Measurements from ENCODE around the gene NPAS3. TPM values are rescaled to one million over a fixed set of nuclear protein-coding genes. Genes with fewer than 3 reads are reported as not detected.
A peak's percentile ranks its signal among the peaks of the same experiment; 100 is the strongest.

NPAS3 gene
- total RNA-seq, 1 donor from 2014 or later, result 8.4 TPM

DNA sequence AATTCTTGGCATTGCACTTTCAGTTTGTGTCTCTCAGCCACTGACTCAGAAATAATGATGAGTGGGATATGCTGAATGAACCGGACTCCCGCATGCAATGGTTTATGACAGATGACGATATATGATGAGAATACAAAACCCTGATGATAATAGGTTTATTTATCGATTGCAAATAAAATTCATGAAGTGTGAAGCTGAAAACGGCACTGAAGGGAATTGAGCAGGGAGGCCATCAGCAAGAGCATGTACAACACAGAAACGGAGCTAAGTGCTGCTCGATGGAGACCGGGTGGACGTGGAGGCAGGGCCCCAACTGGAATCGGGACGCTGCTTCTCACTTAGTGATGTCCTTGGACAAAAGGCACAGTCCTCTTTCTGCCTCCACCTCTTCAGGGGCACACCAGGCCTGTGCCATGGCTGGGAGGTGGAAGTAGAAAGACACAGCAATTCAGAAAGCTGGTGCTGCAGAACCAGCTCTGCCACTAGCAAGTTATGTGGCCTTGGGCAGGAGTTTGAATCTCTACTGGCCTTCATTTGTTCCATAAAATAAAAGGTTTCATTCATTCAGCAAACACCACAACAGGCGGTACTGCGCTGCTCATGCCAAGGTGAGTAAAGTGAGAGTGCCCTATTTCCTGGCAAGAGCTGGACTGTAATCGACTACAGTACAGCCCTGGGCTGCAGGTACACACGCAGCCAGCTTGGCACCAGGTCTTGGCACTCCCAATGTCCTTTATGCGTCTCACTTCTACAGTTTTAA is 895.2 kb downstream of the NPAS3 start:
- no peak for DNase-seq (ENCODE audit: low spot score)

DNA sequence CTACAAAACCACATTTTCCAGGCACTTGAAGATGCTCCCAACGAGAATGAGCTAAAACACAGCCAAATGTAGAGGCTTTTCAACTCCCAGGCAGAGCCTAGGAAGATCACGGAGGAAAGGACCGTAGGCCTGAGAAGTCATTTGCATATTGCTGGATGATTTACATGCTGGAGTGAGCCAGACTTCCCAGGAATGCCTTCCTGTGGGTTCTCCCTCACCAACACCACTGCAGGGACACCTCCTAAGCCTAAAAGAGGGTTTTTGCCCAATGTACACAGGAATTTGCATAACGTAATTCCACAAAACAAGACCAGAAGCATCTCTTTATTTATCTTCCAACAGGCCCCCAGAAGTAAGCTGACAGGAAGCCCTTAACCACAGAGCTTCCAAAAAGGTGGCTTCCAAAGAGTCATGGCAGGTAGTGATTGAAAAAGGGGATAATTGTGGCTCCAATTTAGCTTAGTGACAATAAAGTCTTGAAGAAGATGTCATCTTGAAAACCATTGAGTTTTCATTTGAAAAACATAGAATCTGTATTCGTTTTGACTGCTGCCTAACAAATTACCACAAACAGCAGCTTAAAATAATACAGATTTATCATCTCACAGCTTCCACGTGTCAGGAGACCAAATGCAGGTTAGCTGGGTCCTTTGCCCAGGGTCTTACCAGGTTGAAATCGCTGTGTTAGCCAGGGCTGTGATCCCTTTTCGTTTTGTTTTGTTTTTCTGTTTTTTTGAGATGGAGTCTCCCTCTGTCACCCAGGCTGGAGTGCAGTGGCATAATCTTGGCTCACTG is 896.0 kb downstream of the NPAS3 start:
- no peak for DNase-seq (ENCODE audit: low spot score)

DNA sequence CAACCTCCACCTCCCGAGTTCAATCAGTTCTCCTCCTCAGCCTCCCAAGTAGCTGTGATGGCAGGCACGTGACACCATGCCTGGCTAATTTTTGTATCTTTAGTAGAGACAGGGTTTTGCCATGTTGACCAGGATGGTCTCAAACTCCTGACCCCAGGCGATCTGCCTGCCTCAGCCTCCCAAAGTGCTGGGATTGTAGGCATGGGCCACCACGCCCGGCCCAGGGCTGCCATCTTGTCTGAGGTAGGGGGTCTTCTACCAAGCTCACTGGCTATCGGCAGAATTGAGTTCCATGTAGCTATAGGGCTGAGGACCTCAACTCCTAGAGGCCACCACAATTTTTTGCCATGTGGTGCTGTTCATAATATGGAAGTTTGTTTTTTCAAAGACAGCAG is 896.6 kb downstream of the NPAS3 start:
- no peak for DNase-seq (ENCODE audit: low spot score)

DNA sequence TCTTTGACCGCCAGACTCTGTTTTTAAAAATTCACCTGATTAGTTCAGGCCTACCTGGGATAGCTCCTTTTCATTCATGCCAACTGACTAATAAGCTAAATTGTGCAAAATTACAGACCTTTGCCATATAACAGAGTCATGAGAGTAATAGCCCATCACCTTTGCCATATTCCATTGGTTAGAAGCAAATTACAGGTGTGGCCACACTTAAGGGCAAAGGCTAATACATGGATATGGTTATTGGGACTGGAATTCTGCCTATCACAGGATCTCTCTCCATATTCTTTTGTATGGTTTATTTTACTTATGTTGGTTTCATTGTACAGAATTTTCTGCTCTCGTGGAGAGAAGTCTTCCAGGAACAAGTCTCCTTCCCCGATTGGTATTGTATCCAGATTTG is 897.0 kb downstream of the NPAS3 start:
- no peak for DNase-seq (ENCODE audit: low spot score)

DNA sequence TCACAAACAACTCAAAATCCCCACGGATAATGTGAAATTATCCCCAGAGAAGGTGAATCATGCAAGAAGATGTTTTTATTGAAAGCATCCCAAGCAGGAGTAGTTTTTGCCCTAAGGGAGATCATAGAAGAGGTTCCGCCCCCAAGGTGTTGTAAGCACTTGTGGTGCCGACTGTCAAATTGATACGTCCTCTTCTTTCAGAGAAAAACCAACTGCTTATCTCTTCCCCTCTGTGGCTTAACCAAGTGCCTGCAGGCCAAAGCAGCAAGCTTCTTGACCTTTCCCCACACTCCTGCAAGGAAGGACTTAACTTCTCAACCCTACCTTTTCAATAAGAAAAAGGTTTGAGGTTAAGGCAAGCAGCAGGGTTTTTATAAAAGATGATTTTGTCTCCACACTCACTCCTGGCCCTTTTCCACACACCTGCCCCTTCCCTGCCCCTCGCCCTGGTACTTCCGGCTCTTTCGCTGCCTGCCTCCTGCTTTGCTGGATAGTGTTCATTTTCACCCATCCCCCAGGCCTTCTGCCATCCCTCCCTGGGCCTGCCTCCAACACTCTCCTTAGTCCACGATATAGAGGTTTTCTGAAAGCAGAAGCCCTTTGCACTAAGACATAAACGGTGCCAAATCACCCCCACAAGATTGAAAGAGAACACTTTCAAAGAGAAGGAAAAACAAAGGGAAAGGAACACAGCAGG is 897.7 kb downstream of the NPAS3 start:
- peak; percentile 35 for DNase-seq (ENCODE audit: low spot score)

DNA sequence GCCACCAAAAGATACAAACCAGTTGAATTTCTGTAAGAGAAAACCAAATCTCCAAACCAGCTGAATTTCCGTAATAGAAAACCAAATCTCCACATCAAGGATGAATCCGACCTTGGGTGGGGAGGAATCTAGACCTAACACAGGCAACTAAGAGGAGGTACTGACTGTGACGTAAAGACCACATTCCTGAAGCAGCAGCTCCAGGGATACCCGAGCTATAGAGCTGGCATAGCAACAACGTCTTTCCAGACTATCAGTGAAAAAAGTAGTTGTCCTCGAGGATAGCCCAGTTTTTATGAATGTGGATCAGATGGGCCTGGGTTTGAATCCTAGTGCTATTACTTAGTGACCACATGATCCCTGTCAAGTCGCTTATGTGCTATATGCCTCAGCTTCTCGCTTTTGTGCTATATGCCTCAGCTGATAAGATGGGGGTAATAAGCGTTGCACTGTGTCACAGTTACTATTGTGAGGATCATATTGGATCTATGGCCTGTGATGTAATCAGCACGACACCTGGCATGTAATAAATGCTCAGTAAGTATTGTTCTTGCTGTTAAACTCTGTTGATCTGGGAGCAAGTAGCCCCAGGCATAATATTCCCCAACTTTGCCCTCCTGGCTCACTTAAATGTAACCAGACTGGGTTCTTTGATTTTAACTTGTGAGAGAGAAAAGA is 898.4 kb downstream of the NPAS3 start:
- DNase-seq (ENCODE audit: low spot score), result no peak

DNA sequence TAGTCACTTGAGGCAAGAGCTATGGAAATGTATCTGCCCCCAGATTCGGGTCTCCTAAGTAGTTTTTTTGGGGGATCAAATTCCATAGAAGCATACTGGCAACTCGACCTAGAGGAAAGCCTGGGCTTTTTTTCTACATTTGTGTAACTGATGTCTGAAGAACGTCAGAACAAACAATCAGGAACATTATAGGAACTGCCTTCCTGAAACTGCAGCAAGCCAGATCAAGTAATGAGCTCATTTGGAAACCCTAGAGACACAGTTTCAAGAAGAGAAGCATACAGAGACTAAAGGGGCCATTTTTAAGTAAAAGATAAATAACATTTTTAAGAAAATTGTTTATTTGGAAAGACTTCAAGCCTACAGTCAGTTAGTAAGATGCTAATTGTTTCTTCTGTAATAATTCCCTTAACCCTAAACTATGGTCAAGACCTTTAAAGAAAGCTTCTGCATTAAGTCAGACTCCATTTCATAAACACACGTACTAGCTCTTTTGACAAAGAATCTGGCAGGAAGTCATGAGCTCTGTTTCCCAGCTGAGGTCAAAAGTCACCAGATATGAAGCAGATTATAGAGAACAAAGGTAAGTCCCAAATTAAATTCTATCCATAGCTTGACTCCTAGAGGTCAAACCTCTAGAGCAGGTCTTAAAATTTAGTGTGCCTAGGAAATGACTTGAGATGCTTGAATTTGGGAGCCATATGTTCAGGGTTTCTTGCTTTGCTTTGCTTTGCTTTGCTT is 899.4 kb downstream of the NPAS3 start:
- no peak for DNase-seq (ENCODE audit: low spot score)

DNA sequence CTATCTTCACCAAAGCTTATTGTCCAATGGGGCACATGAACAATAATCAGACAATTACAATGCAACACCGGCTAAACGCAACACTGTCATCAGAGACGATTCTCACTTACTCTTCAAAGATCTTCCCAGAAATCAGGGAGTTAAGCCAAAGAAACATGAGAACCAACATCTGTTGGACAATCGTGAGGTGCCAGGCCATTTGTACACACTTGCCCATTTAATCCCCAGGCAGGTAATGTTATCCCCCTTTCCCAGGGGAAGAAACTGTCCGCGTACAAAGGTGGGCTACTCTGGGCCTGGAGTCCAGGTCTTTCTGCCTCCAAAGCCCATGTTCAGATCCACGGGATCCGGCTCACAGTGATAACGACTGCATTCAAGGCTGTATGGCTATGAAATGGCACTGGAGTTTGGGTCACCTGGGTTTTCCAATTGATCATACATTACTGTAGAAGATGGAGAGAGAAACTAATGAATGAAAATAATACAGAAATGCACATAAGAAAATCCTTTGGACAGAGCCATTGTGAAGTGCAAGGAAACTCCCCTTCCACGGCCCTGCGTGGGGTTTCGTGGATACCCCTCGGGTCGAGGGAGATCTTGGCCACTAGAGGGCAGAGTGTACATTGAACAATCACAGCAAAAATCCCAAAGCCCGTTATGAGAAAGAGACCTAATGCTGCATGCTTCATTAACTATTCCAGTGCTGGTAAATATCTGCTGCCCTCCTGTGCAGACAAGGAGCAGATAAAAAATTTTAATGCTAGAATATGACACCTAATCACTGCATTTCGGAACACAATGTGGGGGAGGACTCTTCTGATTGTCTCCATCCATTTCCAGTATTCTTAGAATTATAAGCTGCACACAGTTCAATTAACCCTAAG is 900.8 kb downstream of the NPAS3 start:
- peak; percentile 57 for DNase-seq (ENCODE audit: low spot score)

DNA sequence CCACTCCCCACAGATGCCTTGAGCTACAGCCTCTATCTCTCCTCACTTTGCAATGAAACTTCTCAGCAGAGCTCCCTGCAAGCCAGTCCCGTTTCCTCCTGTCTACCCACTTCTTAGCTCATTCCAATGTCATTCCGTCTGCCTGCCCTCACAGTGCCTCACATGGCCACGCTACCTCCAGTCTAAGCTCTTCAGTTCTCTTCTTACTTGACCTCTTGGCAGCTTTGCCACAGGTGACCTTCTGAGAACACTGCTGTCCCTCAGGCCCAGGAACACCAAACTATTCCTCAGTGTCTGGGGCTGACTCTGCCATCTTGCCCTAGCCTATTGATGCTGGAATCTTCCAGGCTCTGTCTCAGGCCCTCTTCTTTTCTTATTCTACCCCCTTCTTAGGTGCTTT is 902.1 kb downstream of the NPAS3 start:
- DNase-seq (ENCODE audit: low spot score), result no peak

DNA sequence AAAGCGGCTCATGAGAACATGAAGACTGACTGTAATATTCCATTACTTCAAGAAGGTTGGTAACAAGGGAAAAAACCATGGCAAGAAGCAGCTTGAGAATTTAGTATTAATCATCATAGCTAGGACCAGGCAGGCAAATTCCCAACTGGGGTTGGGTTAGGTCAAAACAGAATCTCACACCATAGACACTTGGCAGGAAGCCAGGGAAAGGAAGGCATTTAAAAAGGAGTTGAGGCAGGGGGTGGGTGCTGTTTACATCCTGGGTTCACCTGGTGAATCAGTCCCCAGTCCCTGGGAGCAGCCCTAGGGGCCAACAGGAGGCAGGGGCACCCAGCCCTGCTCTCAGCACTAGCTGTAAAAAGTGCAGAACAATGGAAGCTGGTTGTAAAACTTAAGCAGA is 903.6 kb downstream of the NPAS3 start:
- peak; percentile 55 for DNase-seq (ENCODE audit: low spot score)

DNA sequence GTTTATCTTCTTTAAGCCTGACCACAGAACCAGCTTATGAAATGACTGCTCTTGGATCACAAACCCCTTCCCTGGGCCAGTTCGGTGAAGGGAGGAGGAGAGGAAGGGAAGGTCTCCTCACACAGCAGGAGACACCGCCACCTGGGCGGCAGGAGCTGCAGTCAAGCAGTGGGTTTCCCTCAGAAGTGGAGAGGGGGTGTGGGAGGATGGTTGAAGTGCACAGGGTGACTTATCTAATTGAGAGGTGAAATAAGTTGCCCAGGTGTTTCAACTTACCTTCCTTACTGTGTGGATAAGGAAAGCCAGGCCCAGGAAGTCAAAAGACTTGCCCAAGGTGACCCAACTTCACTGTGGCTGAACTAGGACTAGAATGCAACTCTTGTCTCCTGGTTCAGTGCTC is 905.4 kb downstream of the NPAS3 start:
- DNase-seq (ENCODE audit: low spot score), result no peak

DNA sequence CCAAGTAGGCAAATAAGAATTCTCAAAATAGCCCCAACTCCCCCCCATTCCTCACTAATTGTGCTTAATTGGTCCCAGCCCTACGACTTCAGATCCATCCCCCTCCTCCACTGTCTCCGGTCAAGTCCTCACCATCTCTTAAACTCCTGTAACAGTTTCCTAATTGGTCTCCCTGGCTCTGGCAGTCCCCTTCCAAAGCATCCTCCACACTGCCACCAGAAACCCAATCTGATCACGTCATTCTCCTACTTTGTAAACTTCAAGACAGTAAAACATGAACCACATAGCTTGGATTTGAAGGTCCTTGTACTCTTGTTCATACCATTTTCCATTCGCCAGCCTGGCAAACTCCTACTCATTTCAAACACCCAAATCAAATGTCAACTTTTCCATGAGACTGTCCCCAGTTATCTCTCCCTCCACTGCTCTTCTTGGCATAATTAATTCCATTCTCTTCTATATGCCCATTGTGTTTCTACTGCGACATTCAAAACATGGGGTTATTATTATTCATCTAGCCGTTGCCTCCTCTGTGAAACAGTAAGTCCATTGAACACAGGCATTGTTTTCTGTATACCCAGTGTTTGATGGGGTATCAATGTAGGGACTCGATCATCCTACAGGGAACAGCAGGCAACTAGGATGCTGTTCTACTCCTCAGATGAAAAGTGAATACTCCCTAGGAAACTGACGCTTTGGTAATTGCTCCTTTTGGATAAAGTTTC is 907.6 kb downstream of the NPAS3 start:
- DNase-seq (ENCODE audit: low spot score), result no peak

DNA sequence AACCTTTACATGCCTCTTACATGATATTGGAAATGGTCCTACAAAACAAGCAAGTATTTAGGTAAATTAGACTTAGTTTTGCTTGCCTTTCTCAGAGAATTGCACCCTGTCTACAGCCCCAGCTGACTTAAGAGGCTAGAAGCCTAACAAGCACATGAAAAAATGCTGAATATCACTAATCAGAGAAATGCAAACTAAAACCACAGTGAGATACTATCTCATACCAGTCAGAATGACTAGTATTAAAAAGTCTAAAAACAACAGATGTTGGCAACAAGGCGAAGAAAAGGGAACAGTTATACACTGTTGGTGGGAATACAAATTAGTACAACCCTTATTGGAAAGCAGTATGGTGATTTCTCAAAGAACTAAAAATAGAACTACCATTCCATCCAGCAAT is 908.4 kb downstream of the NPAS3 start:
- DNase-seq (ENCODE audit: low spot score), result no peak

DNA sequence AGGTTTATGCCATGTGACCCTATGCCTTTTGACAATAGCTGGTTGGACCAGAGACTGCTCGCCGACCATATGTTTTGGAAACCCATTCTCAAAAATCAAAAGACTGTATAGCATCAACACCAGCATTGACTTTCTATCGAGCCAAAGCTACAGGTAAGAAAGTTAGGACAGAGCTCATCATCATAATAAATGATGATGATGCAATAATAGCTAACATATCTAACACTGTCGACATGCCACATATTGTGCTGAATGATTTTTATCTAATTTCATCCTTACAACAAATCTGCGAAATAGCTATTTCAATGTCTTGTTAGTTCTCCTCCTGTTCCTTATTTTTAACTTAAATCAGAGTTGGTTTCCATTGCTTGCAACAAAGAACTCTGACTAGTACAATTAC is 909.3 kb downstream of the NPAS3 start:
- DNase-seq (ENCODE audit: low spot score), result no peak

DNA sequence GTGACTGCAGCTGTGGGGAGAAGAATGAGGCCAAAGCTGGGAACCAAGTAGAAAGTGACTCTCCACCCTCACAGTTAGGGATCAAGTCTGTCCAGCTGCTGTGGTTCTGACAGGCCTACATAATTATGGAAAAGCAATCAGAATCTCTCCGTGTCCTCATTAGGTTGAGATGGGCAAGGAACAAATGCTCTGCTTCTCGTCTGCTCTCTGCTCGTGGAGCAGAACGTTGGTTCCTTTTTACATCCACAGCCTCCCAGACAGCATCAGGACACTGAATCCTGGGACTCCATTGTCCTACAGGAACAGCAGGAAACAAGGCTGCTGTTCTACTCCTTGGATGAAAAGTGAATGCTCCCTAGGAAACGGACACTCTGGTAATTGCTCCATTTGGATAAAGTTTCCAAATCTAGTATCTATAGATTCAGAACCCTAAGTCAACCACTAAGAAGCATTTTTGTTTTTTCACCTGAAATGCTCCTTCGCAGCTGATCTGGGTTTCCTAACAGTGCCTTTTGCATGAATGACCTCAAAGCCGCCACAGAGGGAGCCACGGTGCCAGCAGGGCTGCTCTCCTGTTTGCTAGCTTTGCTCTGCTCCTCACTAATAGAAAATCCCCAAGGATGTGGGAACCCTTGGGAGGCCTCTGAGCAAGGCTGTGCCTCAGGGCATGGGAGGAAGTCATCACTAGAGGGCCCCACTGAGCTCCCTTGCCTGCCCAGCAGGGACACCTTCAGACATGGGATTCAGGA is 910.2 kb downstream of the NPAS3 start:
- peak; percentile 44 for DNase-seq (ENCODE audit: low spot score)

DNA sequence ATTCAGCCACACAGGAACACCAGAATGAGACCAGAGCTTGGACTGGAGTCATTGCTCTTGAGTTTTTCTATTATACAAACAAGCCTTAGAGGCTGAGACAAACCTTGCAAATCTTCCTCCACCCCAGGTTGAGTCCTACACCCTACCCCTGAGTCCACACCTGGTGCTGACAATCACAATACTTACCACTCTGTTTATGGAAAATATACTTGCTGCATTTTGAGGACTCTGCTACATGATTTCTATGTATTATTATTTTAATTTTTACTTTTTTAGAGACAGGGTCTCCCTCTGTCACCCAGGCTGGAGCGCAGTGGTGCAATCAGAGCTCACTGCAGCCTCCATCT is 910.7 kb downstream of the NPAS3 start:
- no peak for DNase-seq (ENCODE audit: low spot score)

DNA sequence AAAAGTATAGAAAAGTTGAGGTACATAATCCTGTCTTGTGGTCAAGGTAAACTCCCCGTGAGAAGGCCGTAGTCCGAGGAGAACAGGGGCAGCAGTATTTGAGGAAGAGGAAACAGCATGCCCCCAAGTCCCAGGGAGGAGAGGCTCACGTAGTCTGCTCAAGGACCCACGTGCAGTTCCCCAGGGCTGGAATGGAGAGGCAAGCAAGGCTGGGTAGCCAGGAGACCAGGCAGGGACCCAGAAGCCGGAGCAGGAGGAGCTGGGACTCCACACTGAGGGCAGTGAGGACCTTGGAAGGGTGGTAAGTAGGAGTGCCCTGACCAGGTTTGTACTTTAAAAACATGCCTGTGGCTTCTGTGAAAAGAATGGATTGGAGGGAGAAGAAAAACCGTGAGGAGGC is 912.1 kb downstream of the NPAS3 start:
- DNase-seq (ENCODE audit: low spot score), result no peak

DNA sequence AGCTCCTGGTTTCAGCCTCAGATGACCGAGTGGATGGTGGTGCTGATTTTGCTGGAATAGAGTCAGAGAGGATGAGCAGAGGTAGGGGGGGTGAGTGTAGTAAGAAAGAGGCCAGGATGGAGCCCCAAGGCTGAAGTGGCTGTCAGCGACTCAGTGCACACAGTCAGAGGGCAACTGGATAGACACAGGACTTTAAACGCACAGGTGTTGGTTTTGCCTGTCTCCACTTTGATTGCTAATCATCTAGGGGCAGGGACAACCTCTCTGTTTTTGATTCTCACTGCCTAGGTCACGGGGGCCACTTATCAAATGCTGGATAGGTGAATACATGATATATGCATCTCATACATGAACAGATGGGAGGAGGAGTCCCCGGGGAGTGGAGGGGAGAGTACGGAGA is 912.7 kb downstream of the NPAS3 start:
- DNase-seq (ENCODE audit: low spot score), result no peak

DNA sequence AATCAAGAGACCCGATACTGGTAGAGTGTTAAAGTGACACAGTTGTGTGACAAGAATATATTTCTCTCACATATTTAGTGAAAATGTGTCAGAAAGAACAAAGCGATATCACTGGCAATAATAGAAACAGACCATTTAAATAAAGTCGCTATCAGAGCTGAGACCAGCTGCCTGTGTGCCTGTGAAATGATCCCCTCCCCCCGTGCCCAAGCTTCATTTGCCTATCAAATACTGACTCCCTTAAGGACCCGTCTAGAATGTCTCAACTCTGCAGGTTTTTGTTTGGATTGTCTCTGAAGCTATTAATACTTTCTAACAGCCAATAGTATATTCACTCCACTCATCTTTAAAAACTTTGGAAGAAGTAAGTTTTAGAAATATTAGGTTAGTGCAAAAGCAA is 913.3 kb downstream of the NPAS3 start:
- no peak for DNase-seq (ENCODE audit: low spot score)

Data from umbilical cord (tissue), 2 donors.